Glutamatergic neuron (in vitro differentiated cells): ENCODE measurements around the gene BEND5. TPM values are rescaled to one million over a fixed set of nuclear protein-coding genes. Genes with fewer than 3 reads are reported as not detected.

Source experiments
- DNase-seq: peaks from one replicate; pipeline ENCODE4 v3.0.0; 2022
- H3K27ac Mint-ChIP-seq: one replicate; pipeline ENCODE4 v1.8.0; 2020; ENCODE audit warnings: mild to moderate bottlenecking, mixed read lengths, inconsistent platforms; ENCODE audit not compliant: unreplicated experiment
- H3K27me3 Mint-ChIP-seq: one replicate; pipeline ENCODE4 v1.8.0; 2020; ENCODE audit warnings: mild to moderate bottlenecking, moderate library complexity, mixed read lengths, inconsistent platforms; ENCODE audit not compliant: unreplicated experiment
- H3K36me3 Mint-ChIP-seq: one replicate; pipeline ENCODE4 v1.8.0; 2020; ENCODE audit warnings: mild to moderate bottlenecking, mixed read lengths, inconsistent platforms; ENCODE audit not compliant: unreplicated experiment
- H3K4me1 Mint-ChIP-seq: one replicate; pipeline ENCODE4 v1.8.0; 2020; ENCODE audit warnings: mild to moderate bottlenecking, low read depth, mixed read lengths, inconsistent platforms; ENCODE audit not compliant: unreplicated experiment
- H3K4me3 Mint-ChIP-seq: one replicate; pipeline ENCODE4 v1.8.0; 2020; ENCODE audit warnings: mild to moderate bottlenecking, mixed read lengths, inconsistent platforms; ENCODE audit not compliant: unreplicated experiment
- H3K9me3 Mint-ChIP-seq: one replicate; pipeline ENCODE4 v1.8.0; 2020; ENCODE audit warnings: mild to moderate bottlenecking, moderate library complexity, mixed read lengths, inconsistent platforms; ENCODE audit not compliant: unreplicated experiment
- total RNA-seq: library from RNA; stranded (reverse); fragmentation: NEBNext Ultra II Directional; extraction: Animal tissue kit (Norgen Biotek cat#: 25700); gene quantifications from one replicate; pipeline ENCODE4 v1.2.1, GENCODE V29; 2021; ENCODE audit not compliant: unreplicated experiment
- TF ChIP-seq, protein P1 (sequence below): fragments of 200-600 bp; sonication (generic); IDR thresholded peaks from one replicate; pipeline ENCODE4 v1.5.0; 2021; ENCODE audit not compliant: partially characterized antibody, unreplicated experiment

BEND5 gene
- total RNA-seq, 1 donor from 2014 or later: 34.8 TPM

DNA sequence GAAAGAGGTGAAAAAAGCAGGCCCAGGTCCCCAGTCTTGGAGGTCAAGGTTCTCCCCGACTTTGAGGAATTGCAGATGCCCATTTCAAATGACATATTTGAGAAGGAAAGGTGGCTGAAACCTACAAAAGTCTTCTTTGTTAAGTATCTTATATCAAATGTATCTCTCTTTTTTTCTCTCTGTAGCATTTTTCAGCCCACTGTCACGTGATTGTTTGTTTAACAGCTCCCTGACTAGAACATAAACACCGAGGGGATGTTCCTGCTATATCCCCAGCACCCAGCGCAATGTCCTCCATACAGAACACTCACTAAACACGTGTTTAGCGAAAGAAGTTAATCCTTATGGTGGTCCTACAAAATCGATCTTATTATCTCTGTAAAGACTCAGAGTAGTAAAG is 27.6 kb downstream of the BEND5 start:
- Mint-ChIP-seq H3K27me3 (no peaks in the 10 kb centered on the region), H3K9me3 (peaks cover 1% of the 10 kb centered on the region), H3K4me3 (no peak overlapping the region), H3K27ac (no peak overlapping the region), H3K36me3 (no peaks in the 10 kb centered on the region), H3K4me1 (peaks cover 35% of the 10 kb centered on the region)
- no peak for DNase-seq
- TF ChIP-seq, protein P1, sequence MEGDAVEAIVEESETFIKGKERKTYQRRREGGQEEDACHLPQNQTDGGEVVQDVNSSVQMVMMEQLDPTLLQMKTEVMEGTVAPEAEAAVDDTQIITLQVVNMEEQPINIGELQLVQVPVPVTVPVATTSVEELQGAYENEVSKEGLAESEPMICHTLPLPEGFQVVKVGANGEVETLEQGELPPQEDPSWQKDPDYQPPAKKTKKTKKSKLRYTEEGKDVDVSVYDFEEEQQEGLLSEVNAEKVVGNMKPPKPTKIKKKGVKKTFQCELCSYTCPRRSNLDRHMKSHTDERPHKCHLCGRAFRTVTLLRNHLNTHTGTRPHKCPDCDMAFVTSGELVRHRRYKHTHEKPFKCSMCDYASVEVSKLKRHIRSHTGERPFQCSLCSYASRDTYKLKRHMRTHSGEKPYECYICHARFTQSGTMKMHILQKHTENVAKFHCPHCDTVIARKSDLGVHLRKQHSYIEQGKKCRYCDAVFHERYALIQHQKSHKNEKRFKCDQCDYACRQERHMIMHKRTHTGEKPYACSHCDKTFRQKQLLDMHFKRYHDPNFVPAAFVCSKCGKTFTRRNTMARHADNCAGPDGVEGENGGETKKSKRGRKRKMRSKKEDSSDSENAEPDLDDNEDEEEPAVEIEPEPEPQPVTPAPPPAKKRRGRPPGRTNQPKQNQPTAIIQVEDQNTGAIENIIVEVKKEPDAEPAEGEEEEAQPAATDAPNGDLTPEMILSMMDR: no peak

DNA sequence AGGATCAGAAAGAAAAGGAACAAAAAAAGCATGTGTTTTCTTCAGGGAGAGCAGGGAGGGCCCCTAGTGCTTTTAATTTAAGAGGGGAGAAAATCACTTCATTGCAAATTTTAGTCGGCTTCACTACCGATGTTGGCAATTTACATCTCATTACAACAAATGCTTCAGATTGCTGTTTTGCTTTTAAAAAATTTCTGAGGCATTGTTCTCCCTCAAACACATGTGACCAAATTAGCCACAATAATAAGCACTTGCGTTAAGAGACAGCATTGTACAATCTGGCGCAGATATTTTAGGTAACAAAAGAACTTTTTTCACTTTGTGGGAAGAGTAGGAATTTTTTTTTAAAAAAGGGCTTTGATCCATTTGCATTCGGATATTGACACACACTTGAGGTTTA is 29.8 kb downstream of the BEND5 start:
- peaks cover 1% of the 10 kb centered on the region for H3K9me3 Mint-ChIP-seq
- no peak overlapping the region for H3K4me3 Mint-ChIP-seq
- DNase-seq: no peak
- TF ChIP-seq, protein P1: no peak
- H3K4me1 Mint-ChIP-seq: peaks cover 35% of the 10 kb centered on the region
- H3K36me3 Mint-ChIP-seq: no peaks in the 10 kb centered on the region
- H3K27me3 Mint-ChIP-seq: no peaks in the 10 kb centered on the region
- H3K27ac Mint-ChIP-seq: peak overlapping the region; percentile 10

DNA sequence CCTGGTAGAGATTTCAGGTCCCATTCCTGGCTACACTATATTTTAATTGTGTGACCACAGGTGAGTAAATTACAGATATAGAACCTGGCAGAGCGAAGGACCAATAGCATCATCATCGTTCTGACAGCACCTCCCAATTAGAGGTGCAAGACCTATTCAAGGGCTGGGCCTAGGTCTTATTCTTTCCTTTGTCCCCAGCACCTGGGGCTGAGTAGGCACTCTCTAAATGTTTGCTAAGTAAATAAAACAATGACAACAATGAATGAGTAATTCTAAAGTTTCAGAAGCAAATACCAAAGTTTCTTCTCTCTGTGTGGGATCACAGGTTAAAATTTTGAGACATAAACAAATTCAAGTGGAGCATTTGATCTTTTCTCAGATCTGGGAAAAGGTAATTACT is 32.7 kb downstream of the BEND5 start:
- Mint-ChIP-seq H3K4me1 (peaks cover 22% of the 10 kb centered on the region), H3K27ac (no peak overlapping the region)
- DNase-seq: no peak

DNA sequence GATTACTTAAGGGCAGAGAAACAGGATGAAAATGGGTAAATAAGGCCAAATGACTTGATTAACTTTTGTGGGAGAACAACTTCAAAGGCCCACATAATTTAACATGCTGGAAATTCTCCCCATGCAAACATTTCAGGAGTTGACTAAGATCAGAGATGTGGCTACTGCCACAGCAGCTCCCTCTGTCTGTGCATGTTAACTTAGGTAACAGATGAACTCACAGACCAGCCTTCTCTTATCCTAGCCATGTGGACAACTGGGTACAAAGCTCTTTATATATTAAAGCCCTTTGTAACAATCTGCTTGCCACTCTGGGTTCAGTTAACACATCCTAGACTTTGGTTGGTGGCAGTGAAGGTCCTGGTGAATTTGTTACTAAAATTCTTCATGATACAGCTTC is 33.2 kb downstream of the BEND5 start:
- H3K27me3 Mint-ChIP-seq: no peaks in the 10 kb centered on the region
- no peak overlapping the region for H3K27ac Mint-ChIP-seq
- no peaks in the 10 kb centered on the region for H3K36me3 Mint-ChIP-seq
- peaks cover 18% of the 10 kb centered on the region for H3K4me1 Mint-ChIP-seq
- TF ChIP-seq, protein P1: no peak
- DNase-seq: no peak
- H3K9me3 Mint-ChIP-seq: peaks cover 1% of the 10 kb centered on the region
- no peak overlapping the region for H3K4me3 Mint-ChIP-seq

More for the DNA sequence above, 32.7 kb downstream of the BEND5 start:
- H3K4me3 Mint-ChIP-seq: no peak overlapping the region
- H3K9me3 Mint-ChIP-seq: peaks cover 1% of the 10 kb centered on the region
- TF ChIP-seq, protein P1: no peak
- H3K36me3 Mint-ChIP-seq: no peaks in the 10 kb centered on the region
- H3K27me3 Mint-ChIP-seq: no peaks in the 10 kb centered on the region

DNA sequence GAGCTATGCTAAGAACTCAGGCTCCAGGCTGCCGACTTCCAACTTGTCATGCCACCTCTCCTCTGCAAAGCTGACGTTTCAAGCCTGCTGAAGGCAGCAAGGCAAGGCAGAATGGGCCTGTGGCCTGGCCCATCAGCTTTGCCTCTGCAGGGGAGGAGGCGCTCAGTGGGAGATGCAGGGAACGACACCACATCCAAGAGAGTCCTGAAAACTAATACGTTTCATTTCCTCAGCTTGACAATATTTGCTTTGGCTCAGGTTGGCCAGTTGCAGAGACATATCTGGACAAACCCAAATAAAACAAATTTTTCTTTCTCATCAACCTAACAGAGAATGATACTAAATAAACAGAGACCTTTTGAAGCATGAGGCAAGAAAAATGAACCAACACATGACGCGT is 35.3 kb downstream of the BEND5 start:
- Mint-ChIP-seq H3K4me3 (no peak overlapping the region), H3K9me3 (no peaks in the 10 kb centered on the region), H3K27me3 (no peaks in the 10 kb centered on the region), H3K4me1 (peaks cover 11% of the 10 kb centered on the region), H3K27ac (no peak overlapping the region), H3K36me3 (no peaks in the 10 kb centered on the region)
- no peak for DNase-seq
- TF ChIP-seq, protein P1: no peak
